A673 (cell line): ENCODE measurements around the gene RNF183.

Source experiments
- EZH2 ChIP-seq: fragments of 200-600 bp; sonication (generic); IDR thresholded peaks from 2 replicates; pipeline ENCODE4 v1.6.1; 2017; ENCODE audit warnings: borderline replicate concordance, low read depth, mild to moderate bottlenecking, mixed read lengths, antibody characterized with exemption, low read length; ENCODE audit not compliant: poor library complexity, severe bottlenecking
- TF ChIP-seq, protein P1 (sequence below): fragments of 300-800, 200-600 bp; sonication (generic); conservative IDR thresholded peaks from 2 replicates; pipeline ENCODE4 v1.5.1; 2017; ENCODE audit warnings: low read depth, mild to moderate bottlenecking, antibody characterized with exemption, low read length, moderate library complexity, mixed read lengths

DNA sequence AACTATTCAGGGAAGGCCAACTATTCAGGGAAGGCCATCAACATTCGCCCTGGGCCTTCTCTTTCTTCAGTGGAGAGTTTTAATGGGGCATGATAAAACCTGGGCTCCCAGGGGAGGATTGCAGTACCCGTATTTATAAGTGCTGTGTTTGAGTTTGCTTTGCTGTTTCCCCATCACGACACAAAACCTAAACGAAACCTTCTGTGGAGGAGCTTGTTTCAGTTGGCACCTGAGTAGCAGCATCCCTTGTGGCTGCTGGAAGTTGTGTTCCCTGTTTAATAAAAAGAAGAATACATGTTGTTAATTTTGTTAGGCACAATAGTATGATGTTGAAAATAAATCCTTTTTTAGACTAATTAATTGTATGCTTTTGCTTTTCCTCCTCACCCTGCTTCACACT, 28.6 kb upstream of the RNF183 start:
- TF ChIP-seq, protein P1, sequence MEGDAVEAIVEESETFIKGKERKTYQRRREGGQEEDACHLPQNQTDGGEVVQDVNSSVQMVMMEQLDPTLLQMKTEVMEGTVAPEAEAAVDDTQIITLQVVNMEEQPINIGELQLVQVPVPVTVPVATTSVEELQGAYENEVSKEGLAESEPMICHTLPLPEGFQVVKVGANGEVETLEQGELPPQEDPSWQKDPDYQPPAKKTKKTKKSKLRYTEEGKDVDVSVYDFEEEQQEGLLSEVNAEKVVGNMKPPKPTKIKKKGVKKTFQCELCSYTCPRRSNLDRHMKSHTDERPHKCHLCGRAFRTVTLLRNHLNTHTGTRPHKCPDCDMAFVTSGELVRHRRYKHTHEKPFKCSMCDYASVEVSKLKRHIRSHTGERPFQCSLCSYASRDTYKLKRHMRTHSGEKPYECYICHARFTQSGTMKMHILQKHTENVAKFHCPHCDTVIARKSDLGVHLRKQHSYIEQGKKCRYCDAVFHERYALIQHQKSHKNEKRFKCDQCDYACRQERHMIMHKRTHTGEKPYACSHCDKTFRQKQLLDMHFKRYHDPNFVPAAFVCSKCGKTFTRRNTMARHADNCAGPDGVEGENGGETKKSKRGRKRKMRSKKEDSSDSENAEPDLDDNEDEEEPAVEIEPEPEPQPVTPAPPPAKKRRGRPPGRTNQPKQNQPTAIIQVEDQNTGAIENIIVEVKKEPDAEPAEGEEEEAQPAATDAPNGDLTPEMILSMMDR = no peak
- TF ChIP-seq EZH2 = no peak
